GM21447 (cell line): ENCODE data around the gene PROM1.

Source experiments
- ATAC-seq: cut with Tn5 transposase; IDR thresholded peaks from one replicate; pipeline ENCODE4 v1.9.1; 2021; ENCODE audit not compliant: unreplicated experiment

The PROM1 gene

DNA sequence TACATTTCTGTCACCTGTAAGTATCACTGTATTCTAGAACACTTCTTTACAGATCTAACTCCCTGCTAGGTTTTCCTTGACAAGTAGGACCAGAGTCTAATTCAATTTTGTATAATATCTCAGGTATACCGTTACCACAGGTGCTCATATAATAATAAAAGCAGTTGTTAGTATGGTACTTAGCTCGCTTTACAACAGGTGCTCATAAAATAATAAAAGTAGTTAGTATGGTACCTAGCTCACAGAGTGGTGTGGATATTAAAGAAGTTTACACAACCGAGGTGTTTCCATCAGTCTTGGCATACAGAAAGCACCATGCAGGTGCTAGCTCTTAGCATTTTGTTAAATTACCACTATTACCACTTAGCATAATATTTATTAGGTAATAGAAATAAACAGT lies 88.0 kb downstream of the PROM1 start:
- ATAC-seq = no peak

DNA sequence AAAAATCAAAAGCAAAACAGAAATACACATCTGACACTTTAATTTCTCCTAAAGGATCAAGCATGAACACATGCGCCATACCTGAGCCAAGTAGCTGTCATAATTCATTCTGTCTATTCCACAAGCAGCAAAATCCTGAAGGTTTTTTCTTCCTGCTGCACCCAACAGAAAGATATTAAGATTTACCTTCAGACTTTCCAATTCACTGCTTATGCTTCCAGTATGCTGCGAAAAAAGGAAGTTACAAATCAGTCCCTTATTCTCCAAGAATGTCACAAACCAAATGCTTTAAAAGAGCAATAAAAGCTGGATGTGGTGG lies 91.7 kb downstream of the PROM1 start:
- ATAC-seq = no peak

DNA sequence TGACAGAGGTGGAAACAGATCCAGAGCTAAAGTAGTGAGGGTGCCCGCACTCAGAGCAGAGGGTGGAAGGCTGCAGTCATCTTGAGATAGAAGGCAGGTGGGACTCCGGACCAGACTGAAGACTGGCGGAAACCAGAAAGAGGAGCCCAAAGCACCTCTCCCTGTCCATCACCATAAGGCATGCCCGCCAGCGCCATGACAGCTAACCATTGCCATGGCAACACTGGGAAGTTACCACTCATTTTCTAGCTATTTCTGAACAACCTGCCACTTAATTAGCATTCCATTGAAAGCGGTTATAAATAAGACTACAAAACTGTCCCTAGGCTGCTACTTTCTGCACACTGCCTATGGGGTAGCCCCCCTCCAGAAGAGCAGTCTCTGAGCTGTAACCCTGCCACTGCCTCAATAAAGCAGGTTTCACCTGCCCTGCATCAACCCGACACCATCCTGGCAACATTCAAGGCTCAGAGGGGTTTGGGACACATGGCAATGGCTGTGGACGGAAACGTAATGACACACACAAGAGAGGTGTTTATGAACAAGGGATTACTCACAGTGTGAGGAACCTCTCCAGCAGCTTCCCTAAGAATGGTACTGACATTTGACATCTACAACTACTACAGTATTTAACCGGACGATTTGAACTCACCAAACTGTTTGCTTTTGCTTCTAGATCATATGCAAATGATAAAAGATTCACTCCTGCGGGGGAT lies 93.1 kb downstream of the PROM1 start:
- ATAC-seq = no peak

DNA sequence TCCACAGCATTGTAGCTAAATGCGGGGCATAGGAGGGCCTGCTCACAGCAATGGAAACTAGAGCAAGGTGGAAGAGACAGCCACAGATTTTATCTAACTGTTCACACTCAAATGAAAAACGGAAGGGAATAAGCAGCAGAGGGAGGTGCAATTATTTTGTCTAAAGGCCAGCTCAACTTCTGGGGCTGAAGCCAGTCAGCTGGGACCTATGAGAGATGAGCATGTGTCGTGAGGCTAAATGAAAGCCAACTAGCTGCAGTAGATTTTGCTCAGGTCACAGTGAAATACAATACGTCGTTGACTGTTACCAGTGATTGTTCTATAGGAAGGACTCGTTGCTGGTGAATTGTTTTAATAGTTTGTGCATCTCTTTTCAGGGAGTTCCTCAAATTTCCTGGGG lies 94.4 kb downstream of the PROM1 start:
- no peak for ATAC-seq

DNA sequence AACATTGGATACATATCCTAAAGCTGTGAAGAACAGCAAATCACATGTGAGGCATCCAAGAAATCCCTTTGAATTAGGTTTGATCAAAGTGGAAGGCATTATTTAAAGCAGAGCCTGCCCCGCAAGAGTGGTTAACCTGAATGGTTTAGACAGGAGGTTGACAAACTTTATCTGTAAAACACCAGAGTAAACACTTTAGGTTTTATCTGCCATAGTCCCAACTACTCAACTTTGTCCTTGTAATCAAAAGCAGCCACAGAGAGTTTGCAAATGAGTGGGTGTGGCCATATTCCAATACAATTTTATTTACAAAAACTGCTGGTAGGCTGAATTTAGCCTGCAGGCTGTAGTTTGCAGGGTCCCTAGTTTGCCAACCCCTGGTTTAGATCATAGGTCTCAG lies 95.6 kb downstream of the PROM1 start:
- ATAC-seq = no peak

DNA sequence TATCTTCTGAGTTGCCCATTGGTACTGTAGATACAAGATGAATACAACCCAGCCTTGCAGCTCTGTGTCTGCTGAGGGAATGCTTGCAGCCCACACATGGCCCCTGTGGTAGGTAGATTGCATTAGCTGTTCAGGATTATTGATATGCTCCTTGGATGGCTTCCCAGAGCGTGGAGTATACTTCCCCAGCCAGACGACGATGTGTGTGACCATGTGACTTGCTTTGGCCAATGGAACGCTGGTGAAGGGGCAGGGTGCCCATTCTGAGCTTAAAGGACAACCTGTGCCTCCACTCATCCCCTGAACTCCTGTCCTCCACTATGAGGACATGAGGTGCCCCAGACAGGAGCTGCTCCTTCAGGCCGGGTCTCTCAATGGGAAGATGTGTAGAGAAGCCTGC lies 96.9 kb downstream of the PROM1 start:
- ATAC-seq = no peak

DNA sequence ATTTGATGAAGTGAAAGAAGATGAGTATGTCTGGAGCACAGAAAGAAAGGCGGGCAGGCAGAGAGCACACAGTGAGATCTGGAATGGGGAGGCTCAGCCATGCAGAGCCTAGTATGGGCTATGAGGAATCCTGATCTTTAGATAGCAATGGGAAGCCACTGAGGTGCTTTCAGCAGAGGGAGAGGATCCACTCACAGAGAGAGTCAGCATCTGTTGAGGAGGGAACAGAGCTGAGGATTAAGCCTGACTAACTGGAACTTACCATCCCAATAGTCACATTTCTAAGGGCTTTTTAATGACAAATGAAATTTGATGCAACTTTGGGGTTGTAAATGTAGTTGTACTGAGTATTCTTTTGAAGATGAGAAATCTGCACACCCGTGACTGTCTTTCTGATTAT lies 100.2 kb downstream of the PROM1 start:
- no peak for ATAC-seq

DNA sequence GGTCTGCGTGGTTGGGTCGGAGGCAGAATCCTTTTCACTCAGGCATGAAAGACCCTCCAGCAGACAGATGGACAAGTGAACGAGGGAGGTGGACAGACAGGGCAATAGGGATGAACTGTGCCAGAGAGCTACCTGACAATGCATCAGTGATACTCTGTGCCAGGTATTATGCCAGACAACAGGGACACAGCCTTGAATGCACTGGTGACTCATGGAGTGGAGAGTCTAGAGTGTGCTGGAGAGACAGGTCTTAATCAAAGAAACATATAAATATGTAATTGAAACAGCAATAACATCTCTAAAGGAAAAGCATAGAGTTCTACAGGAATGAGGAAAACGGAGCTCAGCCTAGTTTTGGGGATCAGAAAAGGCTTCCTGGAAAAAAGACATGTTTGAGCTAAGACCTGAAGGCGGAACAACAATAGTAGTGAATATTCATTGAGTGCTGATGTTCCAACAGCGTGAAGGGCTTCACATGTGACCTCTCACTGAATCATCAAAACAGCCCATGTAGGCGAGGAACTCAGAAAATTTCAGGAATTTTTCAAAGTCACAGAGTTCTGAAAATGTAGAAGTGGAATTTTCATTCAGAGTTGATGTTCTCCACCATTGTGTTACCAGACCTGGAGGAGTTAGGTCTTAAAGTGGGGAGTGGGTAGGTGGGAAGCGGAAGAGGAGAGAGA lies 100.8 kb downstream of the PROM1 start:
- ATAC-seq = no peak

DNA sequence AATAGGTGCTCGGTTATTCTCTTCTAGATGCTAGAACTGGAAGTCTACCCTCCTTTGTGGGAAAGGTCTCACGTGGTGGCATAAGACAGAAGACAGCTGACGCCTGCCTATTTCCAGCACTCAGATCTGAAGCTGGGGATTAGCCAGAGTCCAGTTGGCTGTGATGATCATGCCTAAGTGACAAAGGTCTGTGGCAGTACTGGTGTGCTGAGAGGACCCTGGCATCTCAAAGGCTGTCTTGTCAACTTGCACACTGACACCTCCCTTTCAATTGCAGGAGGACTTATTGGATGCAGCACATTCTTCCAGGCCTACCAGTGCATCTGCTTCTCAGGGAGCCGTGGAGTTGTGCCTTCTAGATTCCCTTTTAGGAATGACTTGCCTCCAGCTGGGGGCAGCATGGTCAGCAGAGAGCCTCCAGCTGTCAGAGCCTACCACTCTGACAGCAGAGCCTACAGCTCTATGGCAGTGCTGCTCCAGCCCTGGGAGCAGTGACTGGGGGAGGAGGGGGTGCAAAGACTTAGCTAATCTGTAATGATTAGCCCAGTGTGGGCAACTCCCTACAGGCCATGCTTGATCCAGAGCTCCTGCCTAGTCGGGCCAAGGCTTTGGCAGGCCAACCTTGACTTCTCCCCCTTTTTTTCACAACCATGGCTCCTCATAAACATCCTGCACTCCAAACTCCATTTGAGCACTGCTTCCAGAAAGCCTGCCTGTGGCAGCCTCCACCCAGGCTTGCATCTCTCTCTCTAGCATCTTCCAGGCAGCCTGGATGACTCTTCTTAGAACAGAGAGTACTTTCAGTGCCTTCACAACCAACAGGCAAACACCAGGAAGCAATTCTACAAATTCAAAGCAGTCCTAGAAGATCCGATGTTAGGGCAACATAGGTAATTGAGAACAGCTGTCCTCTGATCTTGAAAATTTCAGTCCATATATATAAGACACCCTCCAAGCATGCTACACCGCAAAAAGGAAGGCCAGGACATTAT lies 107.1 kb downstream of the PROM1 start:
- no peak for ATAC-seq

DNA sequence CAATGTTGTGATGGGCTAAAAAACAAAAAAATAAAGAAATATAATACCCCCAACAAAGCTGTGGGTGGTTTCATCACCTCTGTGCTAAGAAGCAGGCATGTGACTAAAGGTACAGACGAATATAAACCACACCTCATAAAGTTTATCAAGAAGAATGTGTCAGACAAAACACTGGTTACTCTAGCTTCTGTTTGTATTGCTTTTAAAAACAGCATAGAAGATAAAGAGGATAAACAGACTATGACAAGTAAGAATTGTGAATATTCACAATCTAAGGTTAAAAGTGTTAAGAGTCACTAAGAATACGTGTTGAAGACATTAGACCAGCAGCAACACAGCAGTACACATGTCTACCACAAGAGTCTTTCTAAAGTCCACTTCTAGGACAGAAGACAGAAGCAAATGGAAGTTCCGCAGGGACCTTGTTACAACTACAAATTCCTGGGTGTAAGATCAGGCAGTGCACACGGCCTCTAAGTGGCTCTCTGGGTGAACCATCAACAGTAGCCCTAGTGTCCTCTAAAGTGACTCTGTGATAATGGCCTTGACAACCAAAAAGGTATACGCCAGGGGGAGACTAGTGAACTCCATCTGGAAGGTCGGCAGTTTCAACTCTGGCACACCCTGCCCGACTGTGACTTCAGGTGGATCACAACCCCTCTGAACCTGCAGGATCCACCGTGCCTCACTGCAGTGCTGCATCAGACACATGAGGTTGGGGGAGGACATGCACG lies 112.6 kb downstream of the PROM1 start:
- ATAC-seq = no peak

DNA sequence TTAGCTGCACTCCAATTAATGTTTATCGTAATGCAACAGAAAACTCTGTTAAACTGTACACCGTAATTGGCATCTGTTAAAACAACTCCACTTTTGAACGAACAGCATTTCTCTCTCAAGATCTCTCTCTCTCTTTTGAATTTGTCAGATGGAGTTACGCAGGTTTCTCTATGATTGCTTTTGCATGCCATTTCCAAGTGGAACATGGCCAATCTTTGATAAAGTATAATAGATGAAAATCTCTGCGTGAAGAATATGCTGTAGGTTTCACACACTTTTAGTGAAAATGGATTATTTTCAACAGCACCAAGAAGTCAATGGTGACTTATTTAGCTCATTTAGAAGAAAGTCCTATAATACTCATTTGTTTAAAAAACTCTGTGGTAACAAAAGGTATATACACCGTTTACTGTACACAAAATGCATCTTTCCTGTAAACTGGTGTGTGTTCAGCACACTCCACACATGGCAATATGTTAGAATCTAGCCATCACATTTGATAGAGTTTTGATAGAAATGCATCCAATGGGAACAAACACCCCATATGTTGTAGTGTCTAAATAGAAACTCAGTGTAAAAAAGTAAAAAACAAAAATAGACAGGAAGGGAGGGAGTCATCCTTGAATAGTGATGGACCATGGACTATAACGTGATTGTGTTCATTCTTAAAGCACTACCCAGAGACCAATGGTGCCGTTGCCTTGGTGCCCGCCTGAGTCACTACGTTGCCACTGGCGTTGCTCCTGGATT lies 115.1 kb downstream of the PROM1 start:
- no peak for ATAC-seq

DNA sequence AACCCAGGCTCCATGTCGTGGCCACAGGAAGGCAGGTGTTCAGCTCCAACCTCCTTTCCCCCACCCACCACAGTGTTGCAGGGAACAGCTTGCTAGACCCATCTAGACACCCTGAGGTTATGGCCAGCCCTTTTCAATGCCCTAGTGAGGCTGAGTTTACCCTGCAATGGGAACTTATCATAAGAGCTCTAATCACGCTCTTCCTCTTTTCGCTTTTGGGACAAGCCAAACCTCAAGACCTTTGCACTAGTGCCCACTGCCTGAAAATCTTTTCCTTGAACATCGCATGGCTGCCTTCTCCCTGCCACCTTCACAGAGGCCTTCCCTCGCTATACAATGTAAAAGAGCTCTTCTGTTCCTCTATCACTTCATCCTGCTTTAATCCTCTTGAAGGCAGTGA lies 118.5 kb downstream of the PROM1 start:
- ATAC-seq = no peak

DNA sequence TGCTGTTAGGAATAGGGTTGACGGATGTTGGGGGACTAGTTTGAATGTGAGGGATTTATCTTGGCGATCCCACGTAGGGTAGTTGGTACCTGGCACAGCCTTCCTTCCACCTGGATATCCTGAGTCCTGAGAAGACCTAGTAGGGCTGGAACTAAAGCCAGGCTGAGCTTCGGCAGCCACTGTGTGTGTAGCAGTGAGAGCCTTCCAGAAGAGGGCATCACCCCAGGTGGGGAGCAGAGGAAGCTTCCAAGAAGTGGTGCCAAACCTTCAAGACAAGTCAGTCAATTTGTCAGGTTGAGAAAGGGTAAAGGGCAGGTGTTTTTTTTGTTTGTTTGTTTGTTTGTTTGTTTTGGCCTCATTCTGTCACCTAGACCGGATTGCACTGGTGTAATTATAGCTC lies 119.7 kb downstream of the PROM1 start:
- ATAC-seq = no peak

DNA sequence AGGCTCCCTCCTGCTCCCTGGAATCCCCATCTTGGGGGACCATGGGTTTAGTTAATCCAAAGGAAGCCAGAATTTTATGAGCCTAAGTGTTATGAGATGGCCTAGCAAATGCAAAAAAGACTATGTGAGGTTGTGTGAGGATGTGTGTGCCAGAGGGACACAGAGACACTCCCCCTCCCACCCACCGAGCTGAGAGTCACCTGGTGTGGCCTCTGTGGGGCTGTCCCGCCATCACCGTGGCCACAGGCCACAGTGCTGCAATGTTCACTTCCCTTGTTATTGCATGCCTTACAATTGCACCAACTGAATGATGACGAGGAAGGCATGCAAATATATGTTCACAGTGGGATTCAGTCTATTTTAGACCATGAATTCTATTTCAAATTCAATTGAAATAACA lies 120.2 kb downstream of the PROM1 start:
- ATAC-seq = peak; percentile 76

DNA sequence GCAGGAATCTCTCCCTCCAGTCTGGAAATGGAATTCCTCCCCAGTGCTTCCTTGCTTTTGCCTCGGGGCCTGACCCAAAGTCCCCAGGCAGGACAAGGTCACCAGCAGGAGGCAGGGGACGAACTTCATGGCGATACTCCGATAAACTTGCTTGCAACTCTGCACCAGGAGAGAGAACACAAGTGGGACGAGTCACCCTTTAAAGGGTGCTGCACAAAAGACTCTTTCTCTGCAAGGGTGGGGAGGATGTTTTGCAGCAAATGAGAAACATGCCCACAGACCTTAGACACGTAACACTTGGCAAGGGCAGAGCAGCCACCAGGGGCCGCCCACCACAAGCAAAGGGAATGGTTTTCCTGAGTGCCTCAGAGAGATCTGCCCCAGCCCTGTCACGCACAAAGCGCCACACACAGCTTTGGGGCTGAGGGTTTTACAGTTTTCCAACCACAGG lies 120.8 kb downstream of the PROM1 start, which contains the start of gene FGFBP2:
FGFBP2 (minus strand) TSS at position 175 of the 451 bp plus-strand sequence; CDS start at position 129, 46 bp downstream.
- peak; percentile 50 for ATAC-seq

DNA sequence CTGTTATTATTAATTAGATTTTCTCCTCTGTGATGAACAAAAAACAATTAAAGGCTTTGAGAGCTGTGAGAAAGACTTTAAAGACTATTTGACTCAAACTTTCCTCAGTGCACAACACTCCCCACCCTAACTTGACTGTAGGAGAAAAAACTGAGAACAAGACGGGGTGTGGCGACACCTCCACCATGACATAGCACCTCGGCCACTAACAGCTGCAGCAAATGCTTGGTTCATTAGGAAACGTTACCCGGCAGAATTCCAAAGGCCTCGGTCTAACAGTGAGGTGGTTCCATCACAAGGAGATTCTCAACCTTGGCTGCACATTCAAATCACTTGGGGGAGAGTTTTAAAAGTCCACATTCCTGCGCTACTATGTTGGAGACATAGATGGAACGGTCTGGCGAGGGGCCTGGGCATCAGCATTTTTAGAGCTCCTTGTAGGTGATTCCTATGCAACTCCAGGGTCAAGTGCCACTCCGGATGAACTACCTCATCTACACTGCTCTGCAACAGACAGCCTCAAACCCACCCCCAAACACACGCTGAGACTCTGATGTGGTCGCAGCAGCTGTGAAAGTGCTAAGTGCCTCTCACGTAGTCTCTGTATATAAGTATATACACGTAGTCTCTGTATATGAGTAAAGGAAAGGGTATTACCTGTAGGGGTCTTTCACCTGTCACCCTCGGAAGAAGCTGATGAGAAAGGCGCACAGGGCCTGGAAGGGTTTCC lies 121.9 kb downstream of the PROM1 start:
- ATAC-seq = no peak

DNA sequence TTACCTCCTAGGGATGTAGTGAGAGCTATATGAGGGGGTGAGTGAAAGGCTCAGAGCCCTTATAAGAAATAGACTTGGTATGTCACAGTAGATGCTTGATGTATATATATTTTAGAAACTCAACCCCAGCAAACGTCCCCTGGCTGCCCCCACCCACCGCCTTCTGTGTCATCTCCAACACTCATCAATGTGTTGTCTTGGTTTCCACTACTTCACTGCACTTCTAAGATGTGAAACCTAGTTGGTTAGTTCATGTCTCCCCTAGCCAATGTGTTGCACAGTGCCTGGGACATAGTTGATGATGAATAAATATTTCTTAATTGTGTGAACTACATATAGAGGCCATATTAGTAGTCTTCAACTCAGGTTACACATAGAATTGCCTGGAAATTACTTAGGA lies 125.3 kb downstream of the PROM1 start:
- ATAC-seq = no peak

DNA sequence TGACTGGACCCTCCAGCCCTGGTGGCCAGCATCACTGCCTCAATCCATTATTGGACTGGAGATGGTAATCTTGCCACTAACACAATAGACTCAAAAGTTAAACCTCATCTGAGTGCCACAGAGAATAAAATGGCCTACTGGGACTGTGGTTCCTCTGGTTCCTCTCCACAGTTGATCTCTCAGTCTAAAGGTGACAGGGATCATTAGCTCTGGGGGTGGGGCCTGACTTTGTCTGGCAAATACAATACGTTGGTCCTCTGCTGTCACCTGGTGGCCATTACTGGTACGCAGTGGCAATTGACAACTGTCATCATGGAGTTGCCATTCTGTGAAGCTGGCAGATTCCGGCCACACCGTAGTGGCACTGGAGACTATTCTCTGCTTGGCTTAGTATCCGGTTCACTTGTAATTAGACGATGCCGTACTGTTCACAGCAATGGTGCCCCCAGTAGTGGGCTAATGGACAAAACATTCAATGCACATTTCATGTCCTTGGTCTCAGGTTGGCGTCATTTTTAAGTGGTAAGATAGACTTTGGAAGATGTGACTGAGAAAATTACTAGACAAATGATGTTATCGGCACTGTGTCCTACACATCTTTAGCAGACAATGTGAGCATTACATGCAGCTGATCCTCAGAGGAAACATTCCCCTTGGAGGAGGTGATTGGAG lies 127.5 kb downstream of the PROM1 start:
- peak; percentile 90 for ATAC-seq

DNA sequence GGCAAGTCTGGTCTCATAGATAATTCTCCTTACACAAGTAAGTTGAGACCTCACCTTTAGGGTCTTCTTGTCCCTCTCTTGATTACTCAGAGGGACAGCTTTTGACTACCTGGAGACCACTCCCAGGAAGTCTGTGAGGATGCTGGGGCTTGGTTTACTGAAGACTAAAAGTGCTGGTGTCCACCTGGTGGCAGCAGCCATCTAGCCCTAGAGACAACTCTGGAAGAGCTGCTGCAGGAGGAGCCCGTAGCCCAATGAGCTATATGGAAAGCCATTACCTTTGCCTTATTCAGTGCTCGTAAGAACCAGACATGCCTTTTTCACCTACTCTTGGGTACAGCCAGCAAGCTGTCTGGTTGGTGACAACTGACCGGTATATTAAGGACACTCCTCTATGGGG lies 128.2 kb downstream of the PROM1 start:
- ATAC-seq = no peak
